SU-DHL-6 (cell line): Measurements from ENCODE around the gene SLCO1A2.

Experiments
- CTCF ChIP-seq: fragments of 200-600 bp; sonication (generic); IDR thresholded peaks from one replicate; pipeline ENCODE4 v1.5.1; 2017; ENCODE audit warnings: antibody characterized with exemption, mild to moderate bottlenecking, low read length, moderate library complexity; ENCODE audit not compliant: insufficient read depth, poor library complexity, severe bottlenecking
- EZH2phosphoT487 ChIP-seq: fragments of 200-600 bp; sonication (generic), shearing (Covaris generic); conservative IDR thresholded peaks from 2 replicates; pipeline ENCODE4 v1.6.1; 2018; ENCODE audit warnings: mild to moderate bottlenecking, antibody characterized with exemption, low read length, moderate library complexity, mixed read lengths

- TF ChIP-seq CTCF (no peak), EZH2phosphoT487 (no peak)
Measured at GRCh38 chr12:21223930-21224329, 110.8 kb downstream of the SLCO1A2 start.
